ENCODE measurements around the gene KRT5. TPM values are rescaled to one million over a fixed set of nuclear protein-coding genes. Genes with fewer than 3 reads are reported as not detected.
"Not testable (repeated sequence)": the region's sequence is repeated elsewhere in the genome, so short reads cannot be mapped to it uniquely, and the experiment has no call there.

KRT5 gene
- total RNA-seq, 4 donors from 2014 or later = 7,921 to 12,107 (median 9,375) TPM

- Histone ChIP-seq H3K36me3 (peaks cover 0 to 37% (median 0%) of the 10 kb centered on the region in 3 donors), H3K4me1 (peaks cover 28 to 46% (median 31%) of the 10 kb centered on the region in 3 donors), H3K27ac (peak overlapping the region; percentile 19 to 80 (median 66)), H3K4me3 (peak overlapping the region in 3 of 4 donors; percentile 39 to 61 (median 45))
- WGBS, 2 donors = 49 to 67% methylated on average over 2 to 6 of the region's 8 CpGs
- DNase-seq, H3K27me3 ChIP-seq, H3K9me3 ChIP-seq: not testable (repeated sequence)
- intact Hi-C loops (cut with DNase I) = loop anchor here (10.0 kb wide), 1 partner anchor 97 kb away; no protein-coding TSS in a partner anchor
- TF ChIP-seq POLR2A (IDR thresholded peaks at IDR 0.05) = peak in 1 of 4 donors; percentile 6
Measured at GRCh38 chr12:52491495-52491894, 28.7 kb downstream of the KRT5 start.

DNA sequence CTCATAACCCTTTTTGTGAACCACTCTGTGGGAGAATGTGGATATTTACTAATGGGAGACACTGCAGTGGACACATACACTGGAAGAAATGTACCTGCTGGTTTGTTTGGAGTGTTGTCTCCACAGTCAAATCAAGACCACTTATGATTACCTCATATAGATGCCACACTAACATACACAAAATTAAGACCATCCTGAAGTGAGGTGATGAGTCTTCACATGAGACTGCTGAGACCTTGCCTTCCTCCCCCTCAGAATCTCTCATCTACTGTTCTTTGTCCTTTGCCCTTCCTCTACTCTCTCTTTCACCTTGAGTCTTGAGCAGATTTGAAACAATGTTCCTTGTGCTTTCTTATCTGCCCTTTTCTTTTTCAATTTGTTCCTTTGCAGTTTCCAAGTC, 31.5 kb downstream of the KRT5 start:
- intact Hi-C loops (cut with DNase I) = no loop called here
- Histone ChIP-seq H3K27me3 (no peaks in the 10 kb centered on the region), H3K36me3 (peaks cover 0 to 37% (median 0%) of the 10 kb centered on the region in 3 donors), H3K4me1 (peaks cover under 1 to 19% (median 3%) of the 10 kb centered on the region in 3 donors), H3K9me3 (no peaks in the 10 kb centered on the region), H3K4me3 (no peak overlapping the region), H3K27ac (no peak overlapping the region)
- DNase-seq = no peak
- TF ChIP-seq, protein P1, sequence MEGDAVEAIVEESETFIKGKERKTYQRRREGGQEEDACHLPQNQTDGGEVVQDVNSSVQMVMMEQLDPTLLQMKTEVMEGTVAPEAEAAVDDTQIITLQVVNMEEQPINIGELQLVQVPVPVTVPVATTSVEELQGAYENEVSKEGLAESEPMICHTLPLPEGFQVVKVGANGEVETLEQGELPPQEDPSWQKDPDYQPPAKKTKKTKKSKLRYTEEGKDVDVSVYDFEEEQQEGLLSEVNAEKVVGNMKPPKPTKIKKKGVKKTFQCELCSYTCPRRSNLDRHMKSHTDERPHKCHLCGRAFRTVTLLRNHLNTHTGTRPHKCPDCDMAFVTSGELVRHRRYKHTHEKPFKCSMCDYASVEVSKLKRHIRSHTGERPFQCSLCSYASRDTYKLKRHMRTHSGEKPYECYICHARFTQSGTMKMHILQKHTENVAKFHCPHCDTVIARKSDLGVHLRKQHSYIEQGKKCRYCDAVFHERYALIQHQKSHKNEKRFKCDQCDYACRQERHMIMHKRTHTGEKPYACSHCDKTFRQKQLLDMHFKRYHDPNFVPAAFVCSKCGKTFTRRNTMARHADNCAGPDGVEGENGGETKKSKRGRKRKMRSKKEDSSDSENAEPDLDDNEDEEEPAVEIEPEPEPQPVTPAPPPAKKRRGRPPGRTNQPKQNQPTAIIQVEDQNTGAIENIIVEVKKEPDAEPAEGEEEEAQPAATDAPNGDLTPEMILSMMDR (IDR thresholded peaks at IDR 0.05) = no peak
- no peak for TF ChIP-seq POLR2A (IDR thresholded peaks at IDR 0.05)

DNA sequence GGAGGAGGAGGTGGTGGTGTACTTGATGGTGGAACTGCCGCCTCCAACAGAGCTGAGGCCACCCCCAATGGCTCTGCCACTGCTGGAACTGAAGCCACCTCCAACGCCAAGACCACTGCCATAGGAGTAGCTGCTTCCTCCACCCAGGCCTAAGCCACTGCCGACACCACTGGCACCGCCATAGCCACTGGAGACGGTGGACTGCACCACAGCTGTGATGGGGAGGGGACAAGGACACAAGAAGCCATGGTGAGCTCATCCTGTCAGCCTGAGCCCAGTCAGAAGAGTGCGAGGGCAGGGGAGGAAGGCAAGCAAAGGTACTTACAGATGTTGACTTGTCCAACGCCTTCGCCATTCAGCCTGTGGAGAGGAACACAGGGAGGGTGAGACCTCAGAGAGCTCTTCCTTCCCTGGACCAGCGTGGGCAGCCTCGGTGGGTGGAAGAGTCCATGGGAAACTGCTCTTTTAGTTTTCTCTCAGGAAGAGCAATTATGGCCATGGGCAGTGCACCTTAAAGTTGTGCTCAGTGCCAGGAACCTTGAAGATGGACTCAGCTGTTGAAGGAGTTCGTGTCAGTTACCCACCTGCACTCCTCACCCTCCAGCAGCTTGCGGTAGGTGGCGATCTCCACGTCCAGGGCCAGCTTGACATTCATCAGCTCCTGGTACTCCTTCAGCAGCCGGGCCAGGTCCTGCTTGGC, 32.3 kb downstream of the KRT5 start:
- intact Hi-C loops (cut with DNase I); H3K27me3 ChIP-seq; DNase-seq; H3K27ac ChIP-seq; H3K4me3 ChIP-seq; H3K9me3 ChIP-seq: not testable (repeated sequence)
- Histone ChIP-seq H3K36me3 (peaks cover 0 to 37% (median 0%) of the 10 kb centered on the region in 3 donors), H3K4me1 (peaks cover 0 to 15% (median 0%) of the 10 kb centered on the region in 3 donors)
- TF ChIP-seq POLR2A (IDR thresholded peaks at IDR 0.05) = peak in 2 of 4 donors; percentile 1 to 10
- WGBS, 2 donors = 58 to 70% methylated on average over 2 of the region's 15 CpGs

- Histone ChIP-seq H3K27ac (no peak overlapping the region), H3K36me3 (peaks cover 0 to 37% (median 0%) of the 10 kb centered on the region in 3 donors), H3K4me3 (no peak overlapping the region), H3K27me3 (no peaks in the 10 kb centered on the region), H3K4me1 (peaks cover 0 to 12% (median 0%) of the 10 kb centered on the region in 3 donors), H3K9me3 (no peaks in the 10 kb centered on the region)
- DNase-seq = no peak
- 43 to 82% methylated on average over 1 of the region's 1 CpG for WGBS, 2 donors
- intact Hi-C loops (cut with DNase I) = no loop called here
- no peak for TF ChIP-seq POLR2A (IDR thresholded peaks at IDR 0.05)
- TF ChIP-seq, protein P1 (IDR thresholded peaks at IDR 0.05) = no peak
Measured at GRCh38 chr12:52487211-52487610, 33.0 kb downstream of the KRT5 start.

- no peaks in the 10 kb centered on the region for H3K9me3 ChIP-seq
- no peaks in the 10 kb centered on the region for H3K27me3 ChIP-seq
- peaks cover 0 to 37% (median 0%) of the 10 kb centered on the region in 3 donors for H3K36me3 ChIP-seq
- intact Hi-C loops (cut with DNase I) = no loop called here
- 63 to 67% methylated on average over 5 of the region's 5 CpGs for WGBS, 2 donors
- TF ChIP-seq, protein P1 (IDR thresholded peaks at IDR 0.05) = no peak
- TF ChIP-seq POLR2A (IDR thresholded peaks at IDR 0.05) = no peak
- H3K4me1 ChIP-seq = peaks cover 0 to 4% (median 0%) of the 10 kb centered on the region in 3 donors
- H3K27ac ChIP-seq = no peak overlapping the region
- no peak overlapping the region for H3K4me3 ChIP-seq
- DNase-seq = no peak
Measured at GRCh38 chr12:52486166-52487105, 33.8 kb downstream of the KRT5 start.
